HEK293 (cell line): Measurements from ENCODE around the gene TUBB3.

Experiments
- EGR2 ChIP-seq: fragments of 450-650 bp; formaldehyde crosslinking; IDR thresholded peaks from 2 replicates; pipeline ENCODE4 v1.5.1; 2016; ENCODE audit warnings: low read depth, missing biosample characterization, missing genetic modification characterization
- GLIS1 ChIP-seq: fragments of 450-650 bp; formaldehyde crosslinking; IDR thresholded peaks from 2 replicates; pipeline ENCODE4 v1.5.1; 2016; ENCODE audit warnings: missing biosample characterization, missing genetic modification characterization
- KLF16 ChIP-seq: fragments of 450-650 bp; formaldehyde crosslinking; IDR thresholded peaks from 2 replicates; pipeline ENCODE4 v1.5.1; 2017; ENCODE audit warnings: missing biosample characterization, missing genetic modification characterization
- KLF7 ChIP-seq: fragments of 450-650 bp; formaldehyde crosslinking; IDR thresholded peaks from 2 replicates; pipeline ENCODE4 v1.5.1; 2016; ENCODE audit warnings: missing biosample characterization, missing genetic modification characterization, borderline replicate concordance
- KLF9 ChIP-seq: fragments of 450-650 bp; formaldehyde crosslinking; IDR thresholded peaks from 2 replicates; pipeline ENCODE4 v1.5.1; 2016; ENCODE audit warnings: missing biosample characterization, missing genetic modification characterization, low read depth
- OSR2 ChIP-seq: fragments of 450-650 bp; formaldehyde crosslinking; IDR thresholded peaks from 2 replicates; pipeline ENCODE4 v1.5.1; 2016; ENCODE audit warnings: missing biosample characterization, missing genetic modification characterization
- REPIN1 ChIP-seq: fragments of 450-650 bp; formaldehyde crosslinking; IDR thresholded peaks from 2 replicates; pipeline ENCODE4 v1.5.1; 2017; ENCODE audit warnings: missing biosample characterization, missing genetic modification characterization, low read depth
- YY2 ChIP-seq: fragments of 450-650 bp; formaldehyde crosslinking; IDR thresholded peaks from 2 replicates; pipeline ENCODE4 v1.5.1; 2016; ENCODE audit warnings: missing biosample characterization, missing genetic modification characterization
- ZBTB20 ChIP-seq: fragments of 450-650 bp; formaldehyde crosslinking; IDR thresholded peaks from 2 replicates; pipeline ENCODE4 v1.5.1; 2016; ENCODE audit warnings: missing biosample characterization, missing genetic modification characterization
- ZBTB8A ChIP-seq: fragments of 450-650 bp; formaldehyde crosslinking; IDR thresholded peaks from 2 replicates; pipeline ENCODE4 v1.5.1; 2016; ENCODE audit warnings: missing biosample characterization, missing genetic modification characterization
- ZEB2 ChIP-seq: fragments of 450-650 bp; formaldehyde crosslinking; IDR thresholded peaks from 2 replicates; pipeline ENCODE4 v1.5.1; 2016; ENCODE audit warnings: missing biosample characterization, missing genetic modification characterization
- ZFP37 ChIP-seq: fragments of 450-650 bp; formaldehyde crosslinking; IDR thresholded peaks from 2 replicates; pipeline ENCODE4 v1.5.1; 2016; ENCODE audit warnings: missing biosample characterization, missing genetic modification characterization
- ZNF121 ChIP-seq: fragments of 450-650 bp; formaldehyde crosslinking; IDR thresholded peaks from 2 replicates; pipeline ENCODE4 v1.5.1; 2016; ENCODE audit warnings: missing biosample characterization, missing genetic modification characterization
- ZSCAN16 ChIP-seq: fragments of 450-650 bp; formaldehyde crosslinking; IDR thresholded peaks from 2 replicates; pipeline ENCODE4 v1.5.1; 2016; ENCODE audit warnings: missing biosample characterization, missing genetic modification characterization
- ZSCAN30 ChIP-seq: fragments of 450-650 bp; IDR thresholded peaks from 2 replicates; pipeline ENCODE4 v1.5.1; 2018; ENCODE audit warnings: missing biosample characterization, mild to moderate bottlenecking, missing genetic modification characterization, moderate library complexity
- ZXDB ChIP-seq: fragments of 450-650 bp; formaldehyde crosslinking; IDR thresholded peaks from 2 replicates; pipeline ENCODE4 v1.5.1; 2016; ENCODE audit warnings: missing biosample characterization, missing genetic modification characterization
- TF ChIP-seq, protein P1 (sequence below): fragments of 450-650 bp; formaldehyde crosslinking; IDR thresholded peaks from 2 replicates; pipeline ENCODE4 v1.5.1; 2016; ENCODE audit warnings: missing biosample characterization, missing genetic modification characterization
- TF ChIP-seq, protein P2 (sequence below): fragments of 450-650 bp; formaldehyde crosslinking; IDR thresholded peaks from 2 replicates; pipeline ENCODE4 v1.5.1; 2016; ENCODE audit warnings: missing biosample characterization, missing genetic modification characterization
- TF ChIP-seq, protein P3 (sequence below): fragments of 450-650 bp; formaldehyde crosslinking; IDR thresholded peaks from 2 replicates; pipeline ENCODE4 v1.5.1; 2016; ENCODE audit warnings: missing biosample characterization, missing genetic modification characterization
- TF ChIP-seq, protein P4 (sequence below): fragments of 450-650 bp; formaldehyde crosslinking; IDR thresholded peaks from 2 replicates; pipeline ENCODE4 v1.5.1; 2016; ENCODE audit warnings: missing biosample characterization, missing genetic modification characterization
- TF ChIP-seq, protein P5 (sequence below): sonication (generic); formaldehyde crosslinking; IDR thresholded peaks from 2 replicates; pipeline ENCODE4 v1.8.1; 2022; ENCODE audit warnings: mild to moderate bottlenecking, moderate library complexity, missing genetic modification reagents
- TF ChIP-seq, protein P6 (sequence below): fragments of 450-650 bp; formaldehyde crosslinking; IDR thresholded peaks from 2 replicates; pipeline ENCODE4 v1.5.1; 2016; ENCODE audit warnings: missing biosample characterization, missing genetic modification characterization
- TF ChIP-seq, protein P7 (sequence below): fragments of 450-650 bp; formaldehyde crosslinking; IDR thresholded peaks from 2 replicates; pipeline ENCODE4; 2016; ENCODE audit warnings: missing biosample characterization, missing genetic modification characterization
- TF ChIP-seq, protein P8 (sequence below): fragments of 450-650 bp; formaldehyde crosslinking; IDR thresholded peaks from 2 replicates; pipeline ENCODE4 v1.5.1; 2017; ENCODE audit warnings: missing biosample characterization, missing genetic modification characterization

Gene TUBB3

DNA sequence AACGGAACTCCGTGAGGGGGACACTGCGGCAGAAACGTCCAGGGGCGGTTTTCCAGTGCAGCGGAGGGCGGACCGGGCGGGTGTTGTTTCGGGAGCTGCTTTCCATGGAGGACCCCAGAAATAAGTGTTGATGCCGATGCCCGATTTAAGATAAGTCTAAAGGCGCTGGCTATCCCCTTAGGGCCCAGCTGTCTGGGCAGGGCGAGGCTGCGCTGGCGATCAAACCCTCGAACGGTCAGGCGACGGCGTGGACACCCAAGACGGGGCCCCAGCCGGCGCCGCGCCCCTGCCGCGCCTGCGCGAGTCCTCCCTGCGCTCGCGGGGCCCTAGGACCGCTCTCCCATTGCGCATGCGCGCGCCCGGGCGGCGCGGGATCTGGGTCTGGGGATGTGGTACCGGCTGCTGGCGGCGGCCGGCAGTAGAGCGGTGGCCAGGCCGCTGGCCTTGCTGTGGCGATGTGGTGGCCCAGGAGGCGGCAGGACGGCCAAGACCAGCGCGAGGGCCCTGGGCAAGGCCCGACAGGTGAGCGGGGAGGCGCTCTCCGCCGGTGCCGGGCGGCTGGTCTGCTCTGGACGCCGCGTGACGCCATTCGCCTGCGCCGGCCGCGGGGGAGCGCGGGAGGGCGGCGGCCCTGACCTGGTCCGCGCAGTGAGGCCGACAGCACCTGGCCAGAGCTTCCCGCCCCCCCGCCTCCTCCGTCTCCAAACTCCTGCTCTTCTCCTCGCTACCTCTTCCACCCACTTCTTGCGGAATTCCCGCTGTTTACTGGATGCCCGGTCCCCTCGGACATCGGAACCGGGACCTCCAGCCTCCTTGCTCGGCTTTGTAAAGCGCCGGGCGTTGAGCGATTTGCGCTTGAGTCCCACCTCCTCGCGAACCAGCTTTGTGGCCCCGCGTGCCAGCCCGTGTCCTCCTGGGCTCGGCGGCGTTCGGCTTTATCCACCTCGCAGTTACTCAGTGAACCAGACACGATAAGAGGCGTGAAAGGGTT lies 49.4 kb downstream of the TUBB3 start (continued):
- TF ChIP-seq GLIS1 (peak; percentile 77), ZBTB8A (tag by site-specific recombination) (0 out of 2 replicates have a peak, but pooled peaks have one; percentile 16), EGR2 (tag by site-specific recombination) (peak; percentile 29; the same call in 1 of the 2 replicates), ZNF121 (tag by site-specific recombination) (peak; percentile 60; the same call in 1 of the 2 replicates), ZFP37 (tag by site-specific recombination) (no peak), ZBTB20 (tag by site-specific recombination) (peak; percentile 98), OSR2 (no peak), YY2 (peak; percentile 80), ZXDB (tag by site-specific recombination) (peak; percentile 72), ZSCAN16 (no peak), KLF9 (peak; percentile 71; the same call in 1 of the 2 replicates), KLF16 (tag by site-specific recombination) (peak; percentile 88; the same call in 1 of the 2 replicates), ZSCAN30 (peak; percentile 92), REPIN1 (tag by site-specific recombination) (0 out of 2 replicates have a peak, but pooled peaks have one; percentile 14), KLF7 (tag by site-specific recombination) (peak; percentile 84; the same call in 1 of the 2 replicates), ZEB2 (tag by site-specific recombination) (peak; percentile 48; the same call in 1 of the 2 replicates)
- TF ChIP-seq, protein P1, sequence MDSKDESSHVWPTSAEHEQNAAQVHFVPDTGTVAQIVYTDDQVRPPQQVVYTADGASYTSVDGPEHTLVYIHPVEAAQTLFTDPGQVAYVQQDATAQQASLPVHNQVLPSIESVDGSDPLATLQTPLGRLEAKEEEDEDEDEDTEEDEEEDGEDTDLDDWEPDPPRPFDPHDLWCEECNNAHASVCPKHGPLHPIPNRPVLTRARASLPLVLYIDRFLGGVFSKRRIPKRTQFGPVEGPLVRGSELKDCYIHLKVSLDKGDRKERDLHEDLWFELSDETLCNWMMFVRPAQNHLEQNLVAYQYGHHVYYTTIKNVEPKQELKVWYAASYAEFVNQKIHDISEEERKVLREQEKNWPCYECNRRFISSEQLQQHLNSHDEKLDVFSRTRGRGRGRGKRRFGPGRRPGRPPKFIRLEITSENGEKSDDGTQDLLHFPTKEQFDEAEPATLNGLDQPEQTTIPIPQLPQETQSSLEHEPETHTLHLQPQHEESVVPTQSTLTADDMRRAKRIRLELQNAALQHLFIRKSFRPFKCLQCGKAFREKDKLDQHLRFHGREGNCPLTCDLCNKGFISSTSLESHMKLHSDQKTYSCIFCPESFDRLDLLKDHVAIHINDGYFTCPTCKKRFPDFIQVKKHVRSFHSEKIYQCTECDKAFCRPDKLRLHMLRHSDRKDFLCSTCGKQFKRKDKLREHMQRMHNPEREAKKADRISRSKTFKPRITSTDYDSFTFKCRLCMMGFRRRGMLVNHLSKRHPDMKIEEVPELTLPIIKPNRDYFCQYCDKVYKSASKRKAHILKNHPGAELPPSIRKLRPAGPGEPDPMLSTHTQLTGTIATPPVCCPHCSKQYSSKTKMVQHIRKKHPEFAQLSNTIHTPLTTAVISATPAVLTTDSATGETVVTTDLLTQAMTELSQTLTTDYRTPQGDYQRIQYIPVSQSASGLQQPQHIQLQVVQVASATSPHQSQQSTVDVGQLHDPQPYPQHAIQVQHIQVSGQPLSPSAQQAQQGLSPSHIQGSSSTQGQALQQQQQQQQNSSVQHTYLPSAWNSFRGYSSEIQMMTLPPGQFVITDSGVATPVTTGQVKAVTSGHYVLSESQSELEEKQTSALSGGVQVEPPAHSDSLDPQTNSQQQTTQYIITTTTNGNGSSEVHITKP: no peak; the same call in 1 of the 2 replicates
- TF ChIP-seq, protein P2, sequence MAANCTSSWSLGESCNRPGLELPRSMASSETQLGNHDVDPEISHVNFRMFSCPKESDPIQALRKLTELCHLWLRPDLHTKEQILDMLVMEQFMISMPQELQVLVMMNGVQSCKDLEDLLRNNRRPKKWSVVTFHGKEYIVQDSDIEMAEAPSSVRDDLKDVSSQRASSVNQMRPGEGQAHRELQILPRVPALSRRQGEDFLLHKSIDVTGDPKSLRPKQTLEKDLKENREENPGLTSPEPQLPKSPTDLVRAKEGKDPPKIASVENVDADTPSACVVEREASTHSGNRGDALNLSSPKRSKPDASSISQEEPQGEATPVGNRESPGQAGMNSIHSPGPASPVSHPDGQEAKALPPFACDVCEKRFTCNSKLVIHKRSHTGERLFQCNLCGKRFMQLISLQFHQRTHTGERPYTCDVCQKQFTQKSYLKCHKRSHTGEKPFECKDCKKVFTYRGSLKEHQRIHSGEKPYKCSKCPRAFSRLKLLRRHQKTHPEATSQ (tag by site-specific recombination): peak; percentile 30; the same call in 1 of the 2 replicates
- TF ChIP-seq, protein P3, sequence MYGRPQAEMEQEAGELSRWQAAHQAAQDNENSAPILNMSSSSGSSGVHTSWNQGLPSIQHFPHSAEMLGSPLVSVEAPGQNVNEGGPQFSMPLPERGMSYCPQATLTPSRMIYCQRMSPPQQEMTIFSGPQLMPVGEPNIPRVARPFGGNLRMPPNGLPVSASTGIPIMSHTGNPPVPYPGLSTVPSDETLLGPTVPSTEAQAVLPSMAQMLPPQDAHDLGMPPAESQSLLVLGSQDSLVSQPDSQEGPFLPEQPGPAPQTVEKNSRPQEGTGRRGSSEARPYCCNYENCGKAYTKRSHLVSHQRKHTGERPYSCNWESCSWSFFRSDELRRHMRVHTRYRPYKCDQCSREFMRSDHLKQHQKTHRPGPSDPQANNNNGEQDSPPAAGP: peak; percentile 82; the same call in 1 of the 2 replicates
- TF ChIP-seq, protein P4, sequence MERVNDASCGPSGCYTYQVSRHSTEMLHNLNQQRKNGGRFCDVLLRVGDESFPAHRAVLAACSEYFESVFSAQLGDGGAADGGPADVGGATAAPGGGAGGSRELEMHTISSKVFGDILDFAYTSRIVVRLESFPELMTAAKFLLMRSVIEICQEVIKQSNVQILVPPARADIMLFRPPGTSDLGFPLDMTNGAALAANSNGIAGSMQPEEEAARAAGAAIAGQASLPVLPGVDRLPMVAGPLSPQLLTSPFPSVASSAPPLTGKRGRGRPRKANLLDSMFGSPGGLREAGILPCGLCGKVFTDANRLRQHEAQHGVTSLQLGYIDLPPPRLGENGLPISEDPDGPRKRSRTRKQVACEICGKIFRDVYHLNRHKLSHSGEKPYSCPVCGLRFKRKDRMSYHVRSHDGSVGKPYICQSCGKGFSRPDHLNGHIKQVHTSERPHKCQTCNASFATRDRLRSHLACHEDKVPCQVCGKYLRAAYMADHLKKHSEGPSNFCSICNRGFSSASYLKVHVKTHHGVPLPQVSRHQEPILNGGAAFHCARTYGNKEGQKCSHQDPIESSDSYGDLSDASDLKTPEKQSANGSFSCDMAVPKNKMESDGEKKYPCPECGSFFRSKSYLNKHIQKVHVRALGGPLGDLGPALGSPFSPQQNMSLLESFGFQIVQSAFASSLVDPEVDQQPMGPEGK (tag by site-specific recombination): 0 out of 2 replicates have a peak, but pooled peaks have one; percentile 48
- TF ChIP-seq, protein P5, sequence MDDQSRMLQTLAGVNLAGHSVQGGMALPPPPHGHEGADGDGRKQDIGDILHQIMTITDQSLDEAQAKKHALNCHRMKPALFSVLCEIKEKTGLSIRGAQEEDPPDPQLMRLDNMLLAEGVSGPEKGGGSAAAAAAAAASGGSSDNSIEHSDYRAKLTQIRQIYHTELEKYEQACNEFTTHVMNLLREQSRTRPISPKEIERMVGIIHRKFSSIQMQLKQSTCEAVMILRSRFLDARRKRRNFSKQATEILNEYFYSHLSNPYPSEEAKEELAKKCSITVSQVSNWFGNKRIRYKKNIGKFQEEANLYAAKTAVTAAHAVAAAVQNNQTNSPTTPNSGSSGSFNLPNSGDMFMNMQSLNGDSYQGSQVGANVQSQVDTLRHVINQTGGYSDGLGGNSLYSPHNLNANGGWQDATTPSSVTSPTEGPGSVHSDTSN (CRISPR knock-in tag): 0 out of 2 replicates have a peak, but pooled peaks have one; percentile 67
- TF ChIP-seq, protein P6, sequence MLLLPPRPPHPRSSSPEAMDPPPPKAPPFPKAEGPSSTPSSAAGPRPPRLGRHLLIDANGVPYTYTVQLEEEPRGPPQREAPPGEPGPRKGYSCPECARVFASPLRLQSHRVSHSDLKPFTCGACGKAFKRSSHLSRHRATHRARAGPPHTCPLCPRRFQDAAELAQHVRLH (tag by site-specific recombination): peak; percentile 50
- TF ChIP-seq, protein P7, sequence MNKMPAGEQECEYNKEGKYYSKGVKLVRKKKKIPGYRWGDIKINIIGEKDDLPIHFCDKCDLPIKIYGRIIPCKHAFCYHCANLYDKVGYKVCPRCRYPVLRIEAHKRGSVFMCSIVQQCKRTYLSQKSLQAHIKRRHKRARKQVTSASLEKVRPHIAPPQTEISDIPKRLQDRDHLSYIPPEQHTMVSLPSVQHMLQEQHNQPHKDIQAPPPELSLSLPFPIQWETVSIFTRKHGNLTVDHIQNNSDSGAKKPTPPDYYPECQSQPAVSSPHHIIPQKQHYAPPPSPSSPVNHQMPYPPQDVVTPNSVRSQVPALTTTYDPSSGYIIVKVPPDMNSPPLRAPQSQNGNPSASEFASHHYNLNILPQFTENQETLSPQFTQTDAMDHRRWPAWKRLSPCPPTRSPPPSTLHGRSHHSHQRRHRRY: peak; percentile 71; the same call in 1 of the 2 replicates
- TF ChIP-seq, protein P8, sequence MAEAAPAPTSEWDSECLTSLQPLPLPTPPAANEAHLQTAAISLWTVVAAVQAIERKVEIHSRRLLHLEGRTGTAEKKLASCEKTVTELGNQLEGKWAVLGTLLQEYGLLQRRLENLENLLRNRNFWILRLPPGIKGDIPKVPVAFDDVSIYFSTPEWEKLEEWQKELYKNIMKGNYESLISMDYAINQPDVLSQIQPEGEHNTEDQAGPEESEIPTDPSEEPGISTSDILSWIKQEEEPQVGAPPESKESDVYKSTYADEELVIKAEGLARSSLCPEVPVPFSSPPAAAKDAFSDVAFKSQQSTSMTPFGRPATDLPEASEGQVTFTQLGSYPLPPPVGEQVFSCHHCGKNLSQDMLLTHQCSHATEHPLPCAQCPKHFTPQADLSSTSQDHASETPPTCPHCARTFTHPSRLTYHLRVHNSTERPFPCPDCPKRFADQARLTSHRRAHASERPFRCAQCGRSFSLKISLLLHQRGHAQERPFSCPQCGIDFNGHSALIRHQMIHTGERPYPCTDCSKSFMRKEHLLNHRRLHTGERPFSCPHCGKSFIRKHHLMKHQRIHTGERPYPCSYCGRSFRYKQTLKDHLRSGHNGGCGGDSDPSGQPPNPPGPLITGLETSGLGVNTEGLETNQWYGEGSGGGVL (tag by site-specific recombination): peak; percentile 8; the same call in 1 of the 2 replicates
